ENCODE measurements around the gene SIT1. TPM values are rescaled to one million over a fixed set of nuclear protein-coding genes. Genes with fewer than 3 reads are reported as not detected.
A peak's percentile ranks its signal among the peaks of the same experiment; 100 is the strongest.

SIT1 gene
- total and polyA plus RNA-seq, 7 experiments from 2014 or later, result 16.9 to 225 (median 45.9) TPM

GRCh38 chr9:35673132-35674024, 22.6 kb upstream of the SIT1 start, which contains the start of gene CA9:
Gene CA9 (plus strand): TSS chr9:35673928. CDS start chr9:35673960, 32 bp downstream.
- DNase-seq (no peak), ATAC-seq (no peak)
- Mint-ChIP-seq H3K27ac (peak within 1 kb of the TSS in 5 of 9 donors; percentile 11 to 48 (median 36)), H3K4me3 (peak within 1 kb of the TSS; percentile 26 to 89 (median 62)), H3K36me3 (peaks cover 0 to 5% (median 0%) of the 10 kb centered on the region in 5 donors), H3K9me3 (peaks cover 0 to under 1% (median 0%) of the 10 kb centered on the region in 11 donors), H3K4me1 (peaks cover 8 to 20% (median 14%) of the 10 kb centered on the region in 7 donors), H3K27me3 (peaks cover 0 to 32% (median 9%) of the 10 kb centered on the region in 5 donors)
- Histone ChIP-seq H3K9me3 (ENCODE audit: control insufficient read depth in 2 of 3, low read length in 3 of 3) (no peaks in the 10 kb centered on the region), H3K4me3 (ENCODE audit: low read length) (no peak within 1 kb of the TSS), H3K4me1 (ENCODE audit: control insufficient read depth in 2 of 2, insufficient read depth in 2 of 2, low read length in 2 of 2) (peaks cover 0 to 11% of the 10 kb centered on the region in 2 donors), H3K36me3 (ENCODE audit: control insufficient read depth in 2 of 3, insufficient read depth in 3 of 3, low read length in 3 of 3) (no peaks in the 10 kb centered on the region), H3K27me3 (ENCODE audit: control insufficient read depth in 2 of 2, insufficient read depth in 2 of 2, low read length in 2 of 2) (peaks cover 0 to 4% of the 10 kb centered on the region in 2 donors), H3K27ac (ENCODE audit: low read depth, low read length) (no peak within 1 kb of the TSS)
- ChIA-PET CTCF (interaction anchor here (0.6 to 4.4 kb wide), 4 partner anchors 23 to 47 kb away, joined by 3 to 21 read pairs (median 3); no protein-coding TSS in a partner anchor), POLR2A (interaction anchor here (1.1 kb wide), 1 partner anchor 9 kb away, joined by 3 read pairs; the partner anchor contains the start of gene ARHGEF39)
- intact Hi-C loops (cut with micrococcal nuclease), result no loop called here

- no peak overlapping the region for H3K4me3 Mint-ChIP-seq
- peaks cover 8 to 23% (median 20%) of the 10 kb centered on the region in 7 donors for H3K4me1 Mint-ChIP-seq
- Histone ChIP-seq H3K4me1 (ENCODE audit: control insufficient read depth in 2 of 2, insufficient read depth in 2 of 2, low read length in 2 of 2) (no peaks in the 10 kb centered on the region), H3K27ac (ENCODE audit: low read depth, low read length) (no peak overlapping the region), H3K4me3 (ENCODE audit: low read length) (no peak overlapping the region), H3K36me3 (ENCODE audit: control insufficient read depth in 2 of 3, insufficient read depth in 3 of 3, low read length in 3 of 3) (no peaks in the 10 kb centered on the region), H3K27me3 (ENCODE audit: control insufficient read depth in 2 of 2, insufficient read depth in 2 of 2, low read length in 2 of 2) (peaks cover 0 to 4% of the 10 kb centered on the region in 2 donors), H3K9me3 (ENCODE audit: control insufficient read depth in 2 of 3, low read length in 3 of 3) (no peaks in the 10 kb centered on the region)
- CTCF ChIA-PET, result interaction anchor here (0.7 to 3.7 kb wide), 4 partner anchors 11 to 53 kb away, joined by 3 to 15 read pairs (median 6); partner anchors contain the start of genes CCDC107 and RMRP
- peaks cover 0 to 6% (median 0%) of the 10 kb centered on the region in 5 donors for H3K36me3 Mint-ChIP-seq
- H3K27me3 Mint-ChIP-seq, result peaks cover 0 to 19% (median 3%) of the 10 kb centered on the region in 5 donors
- H3K9me3 Mint-ChIP-seq, result peaks cover 0 to 8% (median 0%) of the 10 kb centered on the region in 11 donors
- intact Hi-C loops (cut with micrococcal nuclease), result no loop called here
- no peak overlapping the region for H3K27ac Mint-ChIP-seq
- POLR2A ChIA-PET, result interaction anchor here (1.1 to 1.4 kb wide), 3 partner anchors 20 to 49 kb away, joined by 3 read pairs; no protein-coding TSS in a partner anchor
- DNase-seq, result no peak
- ATAC-seq, result no peak
Measured at GRCh38 chr9:35669331-35670145, 18.8 kb upstream of the SIT1 start.

- Histone ChIP-seq H3K9me3 (ENCODE audit: control insufficient read depth in 2 of 3, low read length in 3 of 3) (no peaks in the 10 kb centered on the region), H3K27ac (ENCODE audit: low read depth, low read length) (no peak overlapping the region), H3K4me1 (ENCODE audit: control insufficient read depth in 2 of 2, insufficient read depth in 2 of 2, low read length in 2 of 2) (peaks cover 0 to 1% of the 10 kb centered on the region in 2 donors), H3K27me3 (ENCODE audit: control insufficient read depth in 2 of 2, insufficient read depth in 2 of 2, low read length in 2 of 2) (no peaks in the 10 kb centered on the region), H3K4me3 (ENCODE audit: low read length) (no peak overlapping the region), H3K36me3 (ENCODE audit: control insufficient read depth in 2 of 3, insufficient read depth in 3 of 3, low read length in 3 of 3) (no peaks in the 10 kb centered on the region)
- ChIA-PET CTCF (interaction anchor here (1.0 to 3.7 kb wide), 2 partner anchors 10 to 29 kb away, joined by 3 to 15 read pairs; partner anchors contain the start of genes CCDC107 and RMRP), POLR2A (interaction anchor here (0.6 to 1.0 kb wide), 2 partner anchors 21 to 30 kb away, joined by 3 read pairs; no protein-coding TSS in a partner anchor)
- no peak overlapping the region for H3K27ac Mint-ChIP-seq
- H3K9me3 Mint-ChIP-seq, result peaks cover 0 to 8% (median 0%) of the 10 kb centered on the region in 11 donors
- peaks cover 0 to 3% (median 0%) of the 10 kb centered on the region in 5 donors for H3K36me3 Mint-ChIP-seq
- no peak for ATAC-seq
- peaks cover 12 to 36% (median 32%) of the 10 kb centered on the region in 7 donors for H3K4me1 Mint-ChIP-seq
- intact Hi-C loops (cut with micrococcal nuclease), result no loop called here
- peaks cover 0 to 4% (median 0%) of the 10 kb centered on the region in 5 donors for H3K27me3 Mint-ChIP-seq
- no peak for DNase-seq
- H3K4me3 Mint-ChIP-seq, result no peak overlapping the region
Measured at GRCh38 chr9:35667939-35668338, 17.2 kb upstream of the SIT1 start.

GRCh38 chr9:35666549-35666948, 15.8 kb upstream of the SIT1 start:
- DNase-seq (no peak), ATAC-seq (no peak)
- H3K4me1 ChIP-seq (ENCODE audit: control insufficient read depth in 2 of 2, insufficient read depth in 2 of 2, low read length in 2 of 2), result peaks cover 12 to 15% of the 10 kb centered on the region in 2 donors
- no peak overlapping the region for H3K4me3 ChIP-seq (ENCODE audit: low read length)
- intact Hi-C loops (cut with micrococcal nuclease), result no loop called here
- Mint-ChIP-seq H3K4me1 (peaks cover 26 to 49% (median 46%) of the 10 kb centered on the region in 7 donors), H3K27me3 (no peaks in the 10 kb centered on the region), H3K27ac (peak overlapping the region in 2 of 9 donors; percentile 4 to 72), H3K9me3 (peaks cover 0 to 8% (median 0%) of the 10 kb centered on the region in 11 donors), H3K4me3 (peak overlapping the region in 1 of 10 donors; percentile 41), H3K36me3 (peaks cover 0 to 9% (median 0%) of the 10 kb centered on the region in 5 donors)
- POLR2A ChIA-PET, result interaction anchor here (0.7 to 11.8 kb wide), 3 partner anchors 19 to 76 kb away, joined by 3 to 264 read pairs (median 4); partner anchors contain the start of gene SIT1
- CTCF ChIA-PET, result interaction anchor here (1.9 kb wide), 1 partner anchor 21 kb away, joined by 4 read pairs; no protein-coding TSS in a partner anchor
- no peaks in the 10 kb centered on the region for H3K9me3 ChIP-seq (ENCODE audit: control insufficient read depth in 2 of 3, low read length in 3 of 3)
- H3K36me3 ChIP-seq (ENCODE audit: control insufficient read depth in 2 of 3, insufficient read depth in 3 of 3, low read length in 3 of 3), result no peaks in the 10 kb centered on the region
- no peak overlapping the region for H3K27ac ChIP-seq (ENCODE audit: low read depth, low read length)
- no peaks in the 10 kb centered on the region for H3K27me3 ChIP-seq (ENCODE audit: control insufficient read depth in 2 of 2, insufficient read depth in 2 of 2, low read length in 2 of 2)

- H3K9me3 ChIP-seq (ENCODE audit: control insufficient read depth in 2 of 3, low read length in 3 of 3), result no peaks in the 10 kb centered on the region
- peaks cover 27 to 54% (median 51%) of the 10 kb centered on the region in 7 donors for H3K4me1 Mint-ChIP-seq
- H3K27ac Mint-ChIP-seq, result peak overlapping the region in 2 of 9 donors; percentile 21 to 72
- H3K27me3 Mint-ChIP-seq, result no peaks in the 10 kb centered on the region
- POLR2A ChIA-PET, result interaction anchor here (0.7 to 11.8 kb wide), 6 partner anchors 10 to 357 kb away, joined by 3 to 264 read pairs (median 4); partner anchors contain the start of genes CREB3, SIT1 and TLN1
- H3K27ac ChIP-seq (ENCODE audit: low read depth, low read length), result no peak overlapping the region
- peaks cover 17 to 18% of the 10 kb centered on the region in 2 donors for H3K4me1 ChIP-seq (ENCODE audit: control insufficient read depth in 2 of 2, insufficient read depth in 2 of 2, low read length in 2 of 2)
- no peak overlapping the region for H3K4me3 ChIP-seq (ENCODE audit: low read length)
- intact Hi-C loops (cut with micrococcal nuclease), result no loop called here
- H3K27me3 ChIP-seq (ENCODE audit: control insufficient read depth in 2 of 2, insufficient read depth in 2 of 2, low read length in 2 of 2), result no peaks in the 10 kb centered on the region
- peaks cover 0 to 2% (median 0%) of the 10 kb centered on the region in 3 experiments for H3K36me3 ChIP-seq (ENCODE audit: control insufficient read depth in 2 of 3, insufficient read depth in 3 of 3, low read length in 3 of 3)
- ATAC-seq, result no peak
- peaks cover 0 to 9% (median under 1%) of the 10 kb centered on the region in 5 donors for H3K36me3 Mint-ChIP-seq
- no peak for DNase-seq
- peak overlapping the region; percentile 25 to 94 (median 78) for H3K4me3 Mint-ChIP-seq
- CTCF ChIA-PET, result interaction anchor here (0.9 to 2.4 kb wide), 6 partner anchors 19 to 160 kb away, joined by 3 to 9 read pairs (median 4); no protein-coding TSS in a partner anchor
- peaks cover 0 to 8% (median 0%) of the 10 kb centered on the region in 11 donors for H3K9me3 Mint-ChIP-seq
Measured at GRCh38 chr9:35666045-35666444, 15.3 kb upstream of the SIT1 start.

All from naive thymus-derived CD4-positive, alpha-beta T cell (primary cell).